Common myeloid progenitor, CD34-positive (primary cell): ENCODE results near the gene ITPK1.

Experiments
- CTCF ChIA-PET: fragments of 350-600 bp; sonication (Branson Sonifier 250); formaldehyde crosslinking; loops from one replicate; lab custom pipeline; 2021; ENCODE audit warnings: antibody characterized with exemption; lab: Charles Lee
- POLR2A ChIA-PET: fragments of 350-600 bp; sonication (Branson Sonifier 250); formaldehyde crosslinking; loops from one replicate; lab custom pipeline; 2021; ENCODE audit warnings: antibody characterized with exemption; lab: Charles Lee
- DNase-seq, 3 donors: peaks; one replicate each; pipeline versions ENCODE4 v3.0.0 to v3.0.0-alpha.2; 2013
- H3K27ac ChIP-seq, 2 experiments: 1 replicate in 1 of 2; 2 replicates in 1 of 2; pipeline ENCODE4 v1.7.0; 2013; ENCODE audit warnings: inconsistent platforms in 2 of 2, low read length in 2 of 2, mild to moderate bottlenecking in 2 of 2, low read depth in 1 of 2, moderate library complexity in 1 of 2; ENCODE audit not compliant: severe bottlenecking in 2 of 2, insufficient read depth in 1 of 2, poor library complexity in 1 of 2
- H3K27me3 ChIP-seq, 5 experiments: replicated peaks in 2 of 5; 1 replicate in 3 of 5; 2 replicates in 2 of 5; pipeline versions ENCODE4 v1.6.1 to v1.7.0; 2013; ENCODE audit warnings: low read length in 4 of 5, mild to moderate bottlenecking in 2 of 5, moderate library complexity in 2 of 5, inconsistent platforms in 1 of 5; ENCODE audit not compliant: insufficient read depth in 5 of 5, control insufficient read depth in 4 of 5
- H3K36me3 ChIP-seq, 4 experiments: 1 replicate in 2 of 4; 2 replicates in 2 of 4; pipeline versions ENCODE4 v1.6.1 to v1.7.0; 2013; ENCODE audit warnings: low read length in 3 of 4, control low read depth in 1 of 4, mild to moderate bottlenecking in 1 of 4; ENCODE audit not compliant: control insufficient read depth in 4 of 4, insufficient read depth in 4 of 4
- H3K4me1 ChIP-seq, 4 experiments: 1 replicate in 3 of 4; 2 replicates in 1 of 4; pipeline versions ENCODE4 v1.6.1 to v1.7.1; 2013; ENCODE audit warnings: low read length in 3 of 4, mild to moderate bottlenecking in 3 of 4, control low read depth in 1 of 4, inconsistent platforms in 1 of 4, moderate library complexity in 1 of 4; ENCODE audit not compliant: control insufficient read depth in 4 of 4, insufficient read depth in 4 of 4; ENCODE audit errors: control extremely low read depth in 1 of 4
- H3K4me3 ChIP-seq, 7 experiments: 1 replicate in 4 of 7; 2 replicates in 3 of 7; pipeline versions ENCODE4 v1.5.1 to v1.7.0; 2013; ENCODE audit warnings: mild to moderate bottlenecking in 7 of 7, low read length in 6 of 7, moderate library complexity in 6 of 7, inconsistent platforms in 2 of 7, low read depth in 2 of 7, control low read depth in 1 of 7; ENCODE audit not compliant: insufficient read depth in 4 of 7, control insufficient read depth in 1 of 7; ENCODE audit errors: extremely low read depth in 1 of 7
- H3K9me3 ChIP-seq, 5 experiments: 1 replicate in 4 of 5; 2 replicates in 1 of 5; pipeline versions ENCODE4 v1.6.1 to v1.7.1; 2013; ENCODE audit warnings: low read length in 4 of 5, mild to moderate bottlenecking in 2 of 5, inconsistent platforms in 1 of 5, low read depth in 1 of 5, moderate library complexity in 1 of 5; ENCODE audit not compliant: control insufficient read depth in 4 of 5, insufficient read depth in 2 of 5; ENCODE audit errors: control extremely low read depth in 1 of 5
- WGBS: methylation state at CpG from one replicate; pipeline ENCODE4 v1.1.5; 2013; ENCODE audit not compliant: insufficient coverage; 5-methylcytosine and 5-hydroxymethylcytosine counted together

Gene ITPK1

DNA sequence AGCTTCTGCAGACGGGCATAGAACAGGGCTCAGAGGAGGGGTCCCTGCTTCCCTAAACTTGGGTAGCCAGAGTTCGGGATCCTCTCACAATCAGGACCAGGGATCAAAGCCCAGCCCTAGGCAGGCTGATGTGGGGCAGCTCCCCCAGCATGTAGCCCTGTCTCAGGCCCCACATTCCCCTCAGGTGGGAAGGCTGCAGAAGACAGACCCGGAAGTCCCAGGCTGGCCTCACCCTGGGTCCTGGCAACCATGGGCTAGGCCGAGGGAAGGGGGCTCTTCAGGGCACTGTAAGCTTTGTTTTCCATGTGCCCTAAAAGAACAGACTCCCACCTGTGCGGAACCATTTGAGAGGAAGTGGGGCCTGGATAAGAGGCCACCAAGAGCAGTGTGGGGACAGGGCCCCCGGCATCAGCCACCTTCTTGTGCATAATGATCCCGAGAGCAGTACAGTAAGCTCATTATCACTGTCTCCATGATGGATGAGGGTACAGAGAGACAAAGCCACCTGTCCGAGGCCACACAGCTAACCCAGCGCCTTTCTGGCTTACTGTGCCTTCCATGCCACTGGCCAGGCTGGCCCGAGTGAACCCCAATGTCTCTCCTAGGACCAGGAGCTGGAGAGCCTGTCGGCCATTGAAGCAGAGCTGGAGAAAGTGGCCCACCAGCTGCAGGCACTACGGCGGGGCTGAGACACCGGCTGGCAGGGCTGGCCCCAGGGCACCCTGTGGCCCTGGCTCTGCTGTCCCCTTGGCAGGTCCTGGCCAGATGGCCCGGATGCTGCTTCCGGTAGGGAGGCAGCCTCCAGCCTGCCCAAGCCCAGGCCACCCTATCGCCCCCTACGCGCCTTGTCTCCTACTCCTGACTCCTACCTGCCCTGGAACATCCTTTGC is 181.3 kb downstream of the ITPK1 start:
- ChIA-PET CTCF (interaction anchor here (1.2 to 1.5 kb wide), 2 partner anchors 11 to 17 kb away, joined by 3 read pairs; no protein-coding TSS in a partner anchor), POLR2A (no interaction called here)
- Histone ChIP-seq H3K9me3 (no peaks in the 10 kb centered on the region), H3K27ac (no peak overlapping the region), H3K4me3 (no peak overlapping the region), H3K27me3 (no peaks in the 10 kb centered on the region), H3K36me3 (peaks cover 4 to 15% (median 8%) of the 10 kb centered on the region in 4 experiments), H3K4me1 (no peaks in the 10 kb centered on the region)
- WGBS = 97% methylated on average over 19 of the region's 19 CpGs
- DNase-seq = no peak

DNA sequence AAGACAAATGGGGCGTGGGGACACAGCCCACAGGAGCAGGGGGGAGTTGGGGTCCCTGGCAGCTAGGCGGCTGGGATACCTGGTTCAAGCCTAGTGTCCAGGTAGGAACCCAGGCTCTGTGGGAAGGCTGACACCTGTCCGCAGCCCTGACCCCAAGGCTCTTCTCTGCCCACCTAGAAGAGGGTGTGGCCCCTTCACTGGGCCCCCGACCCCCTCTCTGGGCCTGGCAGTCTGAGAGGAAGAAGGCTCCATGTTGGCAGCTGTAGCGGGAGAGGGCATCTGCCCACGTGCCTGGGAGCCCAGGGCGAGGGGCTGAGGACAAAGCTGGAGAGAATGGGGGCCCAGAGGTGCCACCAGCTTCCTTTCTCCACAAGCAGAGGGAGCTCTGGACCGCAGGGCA is 182.2 kb downstream of the ITPK1 start:
- DNase-seq = no peak
- 83% methylated on average over 6 of the region's 8 CpGs for WGBS
- ChIA-PET CTCF (no interaction called here), POLR2A (no interaction called here)
- H3K4me1 ChIP-seq = no peaks in the 10 kb centered on the region
- H3K27me3 ChIP-seq = no peaks in the 10 kb centered on the region
- H3K27ac ChIP-seq = no peak overlapping the region
- H3K4me3 ChIP-seq = no peak overlapping the region
- H3K9me3 ChIP-seq = no peaks in the 10 kb centered on the region
- H3K36me3 ChIP-seq = peaks cover 3 to 9% (median 6%) of the 10 kb centered on the region in 4 experiments

DNA sequence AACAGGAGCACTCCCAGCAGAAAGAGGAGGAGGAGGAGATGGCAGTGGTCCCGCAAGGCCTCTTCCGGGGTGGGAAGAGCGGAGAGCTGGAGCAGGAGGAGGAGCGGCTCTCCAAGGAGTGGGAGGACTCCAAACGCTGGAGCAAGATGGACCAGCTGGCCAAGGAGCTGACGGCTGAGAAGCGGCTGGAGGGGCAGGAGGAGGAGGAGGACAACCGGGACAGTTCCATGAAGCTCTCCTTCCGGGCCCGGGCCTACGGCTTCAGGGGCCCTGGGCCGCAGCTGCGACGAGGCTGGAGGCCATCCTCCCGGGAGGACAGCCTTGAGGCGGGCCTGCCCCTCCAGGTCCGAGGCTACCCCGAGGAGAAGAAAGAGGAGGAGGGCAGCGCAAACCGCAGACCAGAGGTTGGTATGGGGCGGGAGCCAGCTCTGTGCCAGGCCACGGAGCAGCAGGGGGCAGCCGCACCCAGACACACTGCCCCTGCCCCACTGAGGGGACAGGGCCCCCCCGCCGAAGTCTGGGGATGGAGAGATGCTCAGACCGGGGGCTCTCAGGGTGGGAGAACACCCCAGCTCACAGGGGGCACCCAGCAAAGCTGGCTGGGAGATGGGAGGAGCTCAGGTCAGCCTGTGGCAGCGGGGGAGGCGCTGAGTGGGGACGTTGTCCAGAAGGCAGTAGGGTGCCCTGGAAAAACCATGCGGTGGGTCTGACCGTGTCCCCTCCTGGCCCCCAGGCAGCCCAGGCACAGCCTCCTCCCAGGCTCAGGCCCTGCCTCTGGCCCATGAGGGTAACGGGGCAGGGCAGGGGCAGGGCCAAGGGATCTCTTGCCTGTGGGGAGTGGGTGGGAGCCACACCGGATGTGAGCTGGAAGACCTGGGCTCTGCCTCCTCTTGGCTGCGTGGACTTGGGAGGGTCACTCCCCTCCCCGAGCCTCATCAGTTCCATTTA is 183.0 kb downstream of the ITPK1 start:
- Histone ChIP-seq H3K4me3 (no peak overlapping the region), H3K9me3 (no peaks in the 10 kb centered on the region), H3K27me3 (no peaks in the 10 kb centered on the region), H3K27ac (no peak overlapping the region), H3K4me1 (no peaks in the 10 kb centered on the region), H3K36me3 (peaks cover 0 to 9% (median 6%) of the 10 kb centered on the region in 4 experiments)
- CTCF ChIA-PET = no interaction called here
- 95% methylated on average over 21 of the region's 35 CpGs for WGBS
- POLR2A ChIA-PET = no interaction called here
- no peak for DNase-seq

DNA sequence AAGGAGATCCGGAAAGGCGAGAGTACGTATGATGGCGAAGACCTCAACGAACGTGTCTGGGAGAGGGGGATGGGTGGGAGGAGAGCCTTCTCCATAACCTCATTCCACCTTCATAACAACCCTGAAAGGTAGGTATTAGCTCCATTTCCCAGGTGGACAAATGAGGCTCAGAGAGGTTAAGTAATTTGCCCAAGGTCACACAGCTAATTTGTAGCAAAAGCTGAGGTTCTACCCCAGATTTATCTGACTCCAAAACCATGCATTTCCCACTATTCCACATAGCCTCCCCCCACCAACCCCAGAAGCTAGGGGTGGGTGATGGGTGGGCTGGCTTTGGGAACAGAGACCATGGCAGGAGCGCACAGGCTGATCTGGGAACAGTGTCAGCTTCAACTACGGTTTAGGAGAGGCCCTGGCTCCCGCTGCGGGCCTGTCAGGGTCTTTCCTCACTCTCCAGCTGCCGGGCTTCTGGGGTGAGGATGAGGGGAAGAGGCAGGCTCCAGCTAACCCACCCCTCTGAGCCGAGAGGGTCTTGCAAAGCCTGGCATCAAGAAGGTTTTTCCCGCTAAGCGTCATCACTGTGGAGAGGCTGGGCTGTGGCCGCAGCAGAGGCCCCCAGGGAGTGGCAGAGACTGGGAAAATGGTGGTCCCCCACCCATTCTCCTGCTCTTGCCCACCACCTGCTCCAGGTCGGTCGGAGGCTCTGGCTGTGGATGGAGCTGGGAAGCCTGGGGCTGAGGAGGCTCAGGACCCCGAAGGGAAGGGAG is 183.9 kb downstream of the ITPK1 start:
- peaks cover 0 to 7% (median 5%) of the 10 kb centered on the region in 4 experiments for H3K36me3 ChIP-seq
- peaks cover 0 to 1% (median 0%) of the 10 kb centered on the region in 5 experiments for H3K27me3 ChIP-seq
- ChIA-PET POLR2A (no interaction called here), CTCF (no interaction called here)
- H3K27ac ChIP-seq = no peak overlapping the region
- no peak for DNase-seq
- no peak overlapping the region for H3K4me3 ChIP-seq
- WGBS = 98% methylated on average over 11 of the region's 18 CpGs
- no peaks in the 10 kb centered on the region for H3K4me1 ChIP-seq
- no peaks in the 10 kb centered on the region for H3K9me3 ChIP-seq

DNA sequence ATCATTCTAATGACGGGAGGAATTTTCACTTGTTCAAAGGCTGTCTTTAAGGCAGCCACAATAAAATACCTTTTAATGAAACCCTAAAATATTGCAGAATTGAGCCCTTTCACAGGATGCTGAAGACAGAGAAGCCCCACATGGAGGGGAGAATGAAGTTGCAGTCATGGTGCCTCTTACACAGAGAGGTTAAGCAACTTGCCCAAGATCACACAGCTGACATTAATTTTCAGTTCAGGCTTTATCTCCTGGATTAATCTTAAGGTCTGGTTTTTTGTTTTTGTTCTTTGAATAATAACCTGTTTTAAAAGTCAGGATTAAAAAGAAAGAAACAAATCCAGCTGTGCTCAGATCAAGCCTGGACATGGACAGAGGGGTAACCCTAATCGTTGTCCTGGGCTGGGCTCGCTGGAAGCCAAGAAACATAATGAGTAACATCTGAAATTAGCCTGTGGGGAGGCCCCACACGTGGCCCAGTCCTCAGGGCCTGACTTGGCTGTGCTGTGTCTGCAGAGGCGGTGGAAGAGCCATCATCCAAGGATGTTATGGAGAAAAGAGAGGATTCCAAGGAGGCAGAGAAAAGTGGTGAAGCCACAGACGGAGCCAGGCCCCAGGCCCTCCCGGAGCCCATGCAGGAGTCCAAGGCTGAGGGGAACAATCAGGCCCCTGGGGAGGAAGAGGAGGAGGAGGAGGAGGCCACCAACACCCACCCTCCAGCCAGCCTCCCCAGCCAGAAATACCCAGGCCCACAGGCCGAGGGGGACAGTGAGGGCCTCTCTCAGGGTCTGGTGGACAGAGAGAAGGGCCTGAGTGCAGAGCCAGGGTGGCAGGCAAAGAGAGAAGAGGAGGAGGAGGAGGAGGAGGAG is 184.8 kb downstream of the ITPK1 start:
- Histone ChIP-seq H3K4me3 (no peak overlapping the region), H3K9me3 (no peaks in the 10 kb centered on the region), H3K27ac (no peak overlapping the region), H3K4me1 (no peaks in the 10 kb centered on the region), H3K36me3 (peaks cover 0 to 3% (median 0%) of the 10 kb centered on the region in 4 experiments), H3K27me3 (peaks cover 0 to 3% (median 2%) of the 10 kb centered on the region in 5 experiments)
- WGBS = 98% methylated on average over 5 of the region's 8 CpGs
- no peak for DNase-seq
- ChIA-PET CTCF (interaction anchor here (0.9 kb wide), 1 partner anchor 21 kb away, joined by 3 read pairs; no protein-coding TSS in a partner anchor), POLR2A (no interaction called here)
